ENCODE data around the gene CRB2.
A peak's percentile ranks its signal among the peaks of the same experiment; 100 is the strongest.

The CRB2 gene

GRCh38 chr9:123346826-123347225, 9.2 kb upstream of the CRB2 start:
- no peak for TF ChIP-seq CTCF (IDR thresholded peaks at IDR 0.05)
- H3K4me3 ChIP-seq (ENCODE audit: low read depth in 1 of 2, low read length in 1 of 2) = no peak overlapping the region
- H3K27ac ChIP-seq = no peak overlapping the region
- H3K4me1 ChIP-seq (ENCODE audit: control insufficient read depth in 1 of 2, insufficient read depth in 1 of 2, low read depth in 1 of 2, low read length in 1 of 2) = no peaks in the 10 kb centered on the region
- H3K9me3 ChIP-seq = no peaks in the 10 kb centered on the region
- H3K27me3 ChIP-seq = peaks cover 11% of the 10 kb centered on the region
- no peaks in the 10 kb centered on the region for H3K36me3 ChIP-seq

- peaks cover 5% of the 10 kb centered on the region for H3K27me3 ChIP-seq
- no peaks in the 10 kb centered on the region for H3K36me3 ChIP-seq
- no peak overlapping the region for H3K4me3 ChIP-seq (ENCODE audit: low read depth in 1 of 2, low read length in 1 of 2)
- H3K27ac ChIP-seq = no peak overlapping the region
- no peak for TF ChIP-seq CTCF (IDR thresholded peaks at IDR 0.05)
- no peaks in the 10 kb centered on the region for H3K4me1 ChIP-seq (ENCODE audit: control insufficient read depth in 1 of 2, insufficient read depth in 1 of 2, low read depth in 1 of 2, low read length in 1 of 2)
- no peaks in the 10 kb centered on the region for H3K9me3 ChIP-seq
Observed at GRCh38 chr9:123347289-123348060, 8.5 kb upstream of the CRB2 start.

- Histone ChIP-seq H3K27ac (no peak overlapping the region), H3K9me3 (no peaks in the 10 kb centered on the region), H3K36me3 (no peaks in the 10 kb centered on the region), H3K27me3 (peaks cover 10% of the 10 kb centered on the region), H3K4me3 (ENCODE audit: low read depth in 1 of 2, low read length in 1 of 2) (no peak overlapping the region), H3K4me1 (ENCODE audit: control insufficient read depth in 1 of 2, insufficient read depth in 1 of 2, low read depth in 1 of 2, low read length in 1 of 2) (no peaks in the 10 kb centered on the region)
- TF ChIP-seq CTCF (IDR thresholded peaks at IDR 0.05) = no peak
Observed at GRCh38 chr9:123348317-123348992, 7.5 kb upstream of the CRB2 start.

GRCh38 chr9:123349033-123349432, 7.0 kb upstream of the CRB2 start:
- H3K36me3 ChIP-seq = no peaks in the 10 kb centered on the region
- no peak overlapping the region for H3K4me3 ChIP-seq (ENCODE audit: low read depth in 1 of 2, low read length in 1 of 2)
- H3K4me1 ChIP-seq (ENCODE audit: control insufficient read depth in 1 of 2, insufficient read depth in 1 of 2, low read depth in 1 of 2, low read length in 1 of 2) = no peaks in the 10 kb centered on the region
- peaks cover 10% of the 10 kb centered on the region for H3K27me3 ChIP-seq
- H3K27ac ChIP-seq = no peak overlapping the region
- no peak for TF ChIP-seq CTCF (IDR thresholded peaks at IDR 0.05)
- no peaks in the 10 kb centered on the region for H3K9me3 ChIP-seq

- H3K36me3 ChIP-seq = no peaks in the 10 kb centered on the region
- TF ChIP-seq CTCF (IDR thresholded peaks at IDR 0.05) = peak; percentile 68
- H3K27ac ChIP-seq = no peak overlapping the region
- no peaks in the 10 kb centered on the region for H3K4me1 ChIP-seq (ENCODE audit: control insufficient read depth in 1 of 2, insufficient read depth in 1 of 2, low read depth in 1 of 2, low read length in 1 of 2)
- H3K4me3 ChIP-seq (ENCODE audit: low read depth in 1 of 2, low read length in 1 of 2) = no peak overlapping the region
- peaks cover 10% of the 10 kb centered on the region for H3K27me3 ChIP-seq
- H3K9me3 ChIP-seq = no peaks in the 10 kb centered on the region
Observed at GRCh38 chr9:123349691-123350480, 6.1 kb upstream of the CRB2 start.

Data from neutrophil (primary cell).